GM10847 (cell line): ENCODE results near the gene KRTAP13-1.

Experiments used
- POLR2A ChIP-seq: IDR thresholded peaks from 2 replicates; pipeline ENCODE4 v1.6.1; 2011; ENCODE audit not compliant: insufficient read length; ENCODE audit errors: extremely low read depth

KRTAP13-1 gene

DNA sequence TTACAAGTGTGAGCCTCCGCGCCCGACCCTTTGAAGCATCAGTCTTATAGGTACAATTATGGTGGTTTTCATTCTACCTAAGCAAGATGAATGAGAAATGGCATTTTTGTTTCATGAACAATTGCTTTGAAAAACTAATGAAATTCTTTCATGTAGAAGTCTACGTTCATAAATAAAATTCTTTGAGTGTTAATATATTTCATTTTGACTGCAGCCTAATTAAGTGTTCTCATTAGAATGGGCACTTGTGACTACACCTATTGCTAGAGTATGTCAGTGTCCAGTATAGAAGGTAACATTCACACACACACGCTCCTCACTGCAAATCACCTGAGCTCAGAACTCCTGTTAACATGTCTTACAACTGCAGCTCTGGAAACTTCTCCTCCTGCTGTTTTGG lies 44.1 kb downstream of the KRTAP13-1 start, which contains the start of gene KRTAP15-1:
TSS of gene KRTAP15-1 (plus strand) at position 301 of the 400 bp plus-strand sequence. CDS start at position 354, 53 bp downstream.
- no peak for TF ChIP-seq POLR2A

DNA sequence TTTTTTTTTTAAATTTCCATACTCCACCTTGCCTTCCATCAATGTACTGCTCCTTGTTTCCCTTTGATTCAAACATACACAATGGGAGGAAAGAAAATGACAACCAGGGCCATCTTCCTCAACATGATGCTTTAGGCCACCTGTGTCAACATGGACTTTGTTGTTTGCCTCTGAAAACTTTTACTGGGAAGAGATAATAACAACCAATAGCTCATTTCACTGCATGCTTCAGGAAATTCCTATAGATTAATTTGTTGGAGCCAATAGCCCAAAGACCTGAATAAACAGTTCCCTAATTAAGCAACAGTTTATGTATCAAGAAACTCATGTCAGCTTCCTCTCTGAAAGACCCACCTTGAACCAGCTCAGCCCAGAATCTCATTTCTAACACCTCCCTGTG lies 47.4 kb downstream of the KRTAP13-1 start:
- TF ChIP-seq POLR2A = no peak

GRCh38 chr21:30444204-30444603 lies 48.4 kb downstream of the KRTAP13-1 start:
- no peak for TF ChIP-seq POLR2A
